OCI-LY3 (cell line): ENCODE measurements around the gene ARID5B.

Experiments used
- EZH2phosphoT487 ChIP-seq: fragments of 200-600 bp; shearing (Covaris generic); IDR thresholded peaks from 2 replicates; pipeline ENCODE4 v1.6.1; 2018; ENCODE audit warnings: antibody characterized with exemption, mixed run types, low read depth
- TF ChIP-seq, protein P1 (sequence below): fragments of 200-600, 300-600 bp; sonication (generic); IDR thresholded peaks from 2 replicates; pipeline ENCODE4 v1.5.1; 2014; ENCODE audit warnings: antibody characterized with exemption, low read length, low read depth

- TF ChIP-seq, protein P1, sequence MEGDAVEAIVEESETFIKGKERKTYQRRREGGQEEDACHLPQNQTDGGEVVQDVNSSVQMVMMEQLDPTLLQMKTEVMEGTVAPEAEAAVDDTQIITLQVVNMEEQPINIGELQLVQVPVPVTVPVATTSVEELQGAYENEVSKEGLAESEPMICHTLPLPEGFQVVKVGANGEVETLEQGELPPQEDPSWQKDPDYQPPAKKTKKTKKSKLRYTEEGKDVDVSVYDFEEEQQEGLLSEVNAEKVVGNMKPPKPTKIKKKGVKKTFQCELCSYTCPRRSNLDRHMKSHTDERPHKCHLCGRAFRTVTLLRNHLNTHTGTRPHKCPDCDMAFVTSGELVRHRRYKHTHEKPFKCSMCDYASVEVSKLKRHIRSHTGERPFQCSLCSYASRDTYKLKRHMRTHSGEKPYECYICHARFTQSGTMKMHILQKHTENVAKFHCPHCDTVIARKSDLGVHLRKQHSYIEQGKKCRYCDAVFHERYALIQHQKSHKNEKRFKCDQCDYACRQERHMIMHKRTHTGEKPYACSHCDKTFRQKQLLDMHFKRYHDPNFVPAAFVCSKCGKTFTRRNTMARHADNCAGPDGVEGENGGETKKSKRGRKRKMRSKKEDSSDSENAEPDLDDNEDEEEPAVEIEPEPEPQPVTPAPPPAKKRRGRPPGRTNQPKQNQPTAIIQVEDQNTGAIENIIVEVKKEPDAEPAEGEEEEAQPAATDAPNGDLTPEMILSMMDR = no peak
- no peak for TF ChIP-seq EZH2phosphoT487
Measured at GRCh38 chr10:62109587-62110293, 208.2 kb downstream of the ARID5B start.
